ENCODE data around the gene INPP5F. TPM values are rescaled to one million over a fixed set of nuclear protein-coding genes. Genes with fewer than 3 reads are reported as not detected.
"Not testable (repeated sequence)": the region's sequence is repeated elsewhere in the genome, so short reads cannot be mapped to it uniquely, and the experiment has no call there.

INPP5F gene
- total RNA-seq, 1 donor from 2014 or later: 23.3 TPM

DNA sequence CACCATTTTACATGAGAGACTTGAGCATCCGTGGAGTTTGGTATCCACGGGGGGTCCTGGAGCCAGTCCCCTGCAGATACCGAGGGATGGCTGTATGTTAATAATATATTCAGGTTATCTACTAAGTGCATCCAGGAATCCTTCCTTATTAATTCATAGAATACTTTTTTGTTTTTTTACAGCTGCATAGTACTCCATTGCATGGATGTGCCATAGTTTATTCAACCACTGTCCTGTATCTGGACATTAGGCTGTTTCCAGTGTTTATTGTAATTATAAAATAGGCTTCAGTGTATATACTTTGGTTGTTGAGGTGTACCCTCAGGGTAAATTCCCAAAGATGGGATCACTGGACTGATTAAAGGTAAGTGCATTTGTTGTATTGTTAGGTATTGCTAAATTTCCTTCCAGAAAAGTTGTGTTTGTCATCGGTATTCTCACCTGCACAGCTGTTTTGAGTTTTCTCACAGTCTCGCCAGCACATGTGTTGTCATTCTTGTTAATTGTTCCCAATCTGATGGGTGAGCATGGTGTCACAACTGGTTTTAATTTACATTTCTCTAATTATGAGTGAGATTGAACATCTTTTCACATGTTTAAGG is 55.1 kb downstream of the INPP5F start:
- DNase-seq: no peak

DNA sequence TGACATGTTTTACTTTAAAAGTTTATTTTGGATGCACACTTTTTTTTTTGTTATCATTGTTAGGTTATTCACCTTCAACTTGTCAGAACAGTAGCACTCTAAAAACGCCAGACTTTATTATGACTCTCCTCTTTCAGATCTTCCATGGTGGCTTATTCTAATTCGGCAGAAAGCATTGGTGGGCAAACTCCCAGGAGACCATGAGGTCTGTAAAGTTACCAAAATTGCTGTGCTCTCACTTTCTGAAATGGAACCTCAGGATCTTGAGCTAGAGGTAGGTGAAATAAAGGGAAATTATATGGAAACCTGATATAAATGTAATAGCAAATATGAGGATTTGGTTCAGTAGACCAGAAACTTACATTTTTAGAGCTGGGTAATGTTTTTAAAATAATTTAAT is 55.6 kb downstream of the INPP5F start:
- no peak for DNase-seq

DNA sequence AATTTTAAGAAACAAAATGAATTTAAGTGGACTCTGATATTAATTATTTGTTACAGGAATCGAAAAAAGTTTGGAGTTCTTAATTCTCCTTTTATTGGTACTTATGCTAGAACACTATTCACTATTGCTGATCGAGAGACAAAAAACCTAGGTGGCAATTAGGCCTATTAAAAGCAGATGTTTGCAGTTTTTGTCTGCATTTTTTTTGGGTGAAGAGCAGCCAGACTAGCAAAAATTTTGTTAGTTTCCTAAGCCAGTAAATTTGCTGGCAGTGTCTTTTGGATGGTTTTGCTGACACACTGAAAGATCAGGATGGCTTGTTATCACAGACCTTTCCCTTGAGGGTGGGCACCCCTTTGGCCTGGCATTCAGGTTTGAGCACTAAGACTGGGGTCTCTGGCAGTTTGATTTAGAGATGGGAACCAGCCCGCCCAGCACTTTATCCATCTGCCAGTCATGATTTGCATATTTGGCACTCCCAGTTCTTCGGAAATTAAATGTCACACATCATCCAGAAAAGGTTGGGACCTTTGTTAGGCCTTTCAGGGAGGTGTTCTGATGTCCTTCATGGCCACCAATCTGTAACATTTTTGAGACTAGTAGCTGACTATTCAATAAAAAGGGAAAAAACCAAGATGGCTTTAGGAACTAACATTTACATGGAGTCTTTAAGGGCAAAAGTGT is 57.3 kb downstream of the INPP5F start:
- no peak for DNase-seq

DNA sequence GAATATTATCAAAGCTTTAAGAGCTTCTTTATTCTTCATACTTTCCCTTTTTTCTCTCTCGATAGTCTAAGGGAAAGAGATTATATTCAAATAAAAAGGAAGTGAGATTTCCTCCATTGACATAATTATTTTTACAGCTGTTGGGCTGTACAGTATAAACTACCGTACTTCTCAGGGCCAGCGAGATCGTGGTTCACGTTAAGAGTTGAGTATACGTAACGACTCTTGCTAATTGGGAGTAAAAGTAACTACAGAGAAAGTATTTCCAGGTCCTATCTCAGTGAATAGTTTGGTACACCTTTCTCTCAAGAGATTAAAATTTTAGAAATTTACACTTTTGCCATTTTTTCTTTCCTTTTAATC is 57.8 kb downstream of the INPP5F start:
- DNase-seq: no peak

DNA sequence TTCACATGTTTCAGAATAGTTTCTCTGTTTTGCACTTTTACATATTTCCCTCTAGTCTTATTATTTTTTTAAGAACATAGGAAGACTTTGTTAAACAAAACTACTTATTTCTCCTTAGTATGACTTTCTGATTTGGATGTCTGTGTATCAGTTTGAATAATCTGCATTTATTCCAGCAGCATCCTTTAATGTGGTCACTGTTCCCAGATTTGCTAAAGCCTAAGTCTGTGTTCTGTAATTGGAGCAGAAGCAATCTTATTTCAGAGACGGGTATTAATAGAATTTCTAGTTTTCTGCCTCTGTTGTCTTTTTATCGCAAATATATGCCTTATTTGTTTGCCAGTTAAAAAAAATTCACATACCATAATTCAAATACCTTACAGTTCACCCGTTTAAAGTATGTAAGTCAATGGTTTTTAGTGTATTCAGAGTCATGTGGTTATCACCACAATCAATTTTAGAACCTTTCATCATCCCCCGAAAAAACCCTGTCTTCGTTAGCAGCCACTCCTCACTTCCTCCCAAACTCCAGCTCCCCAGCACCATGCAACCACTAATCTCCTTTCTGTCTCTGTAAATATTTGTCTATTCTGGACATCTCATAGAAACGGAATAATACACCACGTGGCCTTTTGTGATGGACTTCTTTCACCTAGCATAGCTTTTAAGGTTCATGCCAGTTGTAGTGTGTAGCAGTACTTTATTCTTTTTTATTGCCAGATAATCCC is 58.7 kb downstream of the INPP5F start:
- DNase-seq: no peak

DNA sequence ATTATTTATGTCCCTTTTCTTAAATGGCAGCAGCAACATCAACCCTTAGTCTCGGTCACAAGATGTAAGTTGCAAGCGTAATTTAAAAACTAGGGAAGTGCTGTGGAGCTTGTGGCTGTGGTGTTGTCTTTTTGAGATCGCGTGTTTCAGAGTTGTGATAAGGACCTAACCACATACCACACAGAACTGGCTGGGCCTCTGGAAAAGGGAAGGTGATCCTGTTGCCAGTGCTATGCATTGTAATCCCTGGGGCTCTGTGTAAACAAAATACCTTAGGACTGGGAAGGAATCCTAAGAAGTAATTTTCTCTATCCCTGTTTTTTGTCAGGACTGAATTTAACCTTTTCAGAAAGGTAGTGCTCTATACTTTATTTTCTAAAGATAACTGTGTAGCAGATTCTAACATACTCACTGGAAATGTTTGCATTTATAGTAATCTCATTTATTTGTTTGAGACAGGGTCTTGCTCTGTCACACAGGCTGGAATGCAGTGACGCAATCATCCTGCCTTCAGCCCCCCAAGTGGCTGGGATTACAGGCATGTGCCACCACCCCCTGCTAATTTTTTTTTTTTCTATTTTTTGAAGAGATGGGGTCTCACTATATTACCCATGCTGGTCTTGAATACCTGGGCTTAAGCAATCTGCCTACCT is 60.4 kb downstream of the INPP5F start:
- no peak for DNase-seq

DNA sequence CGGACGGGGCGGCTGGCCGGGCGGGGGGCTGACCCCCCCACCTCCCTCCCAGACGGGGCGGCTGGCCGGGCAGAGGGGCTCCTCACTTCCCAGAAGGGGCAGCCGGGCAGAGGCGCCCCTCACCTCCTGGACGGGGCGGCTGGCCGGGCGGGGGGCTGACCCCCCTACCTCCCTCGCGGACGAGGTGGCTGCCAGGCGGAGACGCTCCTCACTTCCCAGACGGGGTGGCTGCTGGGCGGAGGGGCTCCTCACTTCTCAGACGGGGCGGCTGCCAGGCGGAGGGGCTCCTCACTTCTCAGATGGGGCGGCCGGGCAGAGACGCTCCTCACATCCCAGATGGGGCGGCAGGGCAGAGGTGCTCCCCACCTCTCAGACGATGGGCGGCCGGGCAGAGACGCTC is 69.3 kb downstream of the INPP5F start:
- DNase-seq: not testable (repeated sequence)

DNA sequence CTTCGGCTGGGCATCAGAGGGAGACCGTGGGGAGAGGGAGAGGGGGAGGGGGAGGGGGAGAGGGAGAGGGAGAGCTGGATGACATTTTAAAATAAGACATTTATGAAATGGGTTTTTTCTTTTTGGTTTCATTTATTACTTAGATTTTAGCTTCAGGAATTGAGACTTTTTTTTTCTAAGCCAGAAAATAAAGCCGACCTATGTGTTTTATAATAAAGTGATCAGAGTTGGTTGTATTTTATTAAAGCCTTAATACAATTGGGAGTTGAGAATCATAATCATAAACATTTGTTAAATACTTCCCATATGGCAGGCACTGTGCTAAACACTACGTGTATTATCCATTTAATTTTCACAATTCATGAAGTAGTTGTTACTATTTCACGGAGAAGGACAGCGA is 70.2 kb downstream of the INPP5F start:
- no peak for DNase-seq

DNA sequence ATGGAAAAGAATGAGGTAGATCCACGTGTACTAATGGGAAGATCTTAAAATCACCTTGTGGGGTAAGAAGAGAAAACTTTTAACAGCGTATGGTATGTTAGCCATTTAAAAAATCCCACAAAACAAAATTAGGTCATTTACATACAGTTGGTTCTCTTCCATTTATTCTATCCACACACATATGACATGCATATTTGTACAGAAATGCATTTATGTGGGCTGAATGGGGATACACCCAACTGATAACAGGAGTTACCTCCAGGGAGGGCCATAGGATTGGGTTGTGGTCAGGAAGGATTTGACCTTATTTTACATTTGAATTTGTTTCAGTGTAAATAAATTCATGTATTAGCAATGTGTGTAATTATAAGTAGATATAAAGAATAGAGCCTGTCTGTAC is 75.3 kb downstream of the INPP5F start:
- DNase-seq: no peak

DNA sequence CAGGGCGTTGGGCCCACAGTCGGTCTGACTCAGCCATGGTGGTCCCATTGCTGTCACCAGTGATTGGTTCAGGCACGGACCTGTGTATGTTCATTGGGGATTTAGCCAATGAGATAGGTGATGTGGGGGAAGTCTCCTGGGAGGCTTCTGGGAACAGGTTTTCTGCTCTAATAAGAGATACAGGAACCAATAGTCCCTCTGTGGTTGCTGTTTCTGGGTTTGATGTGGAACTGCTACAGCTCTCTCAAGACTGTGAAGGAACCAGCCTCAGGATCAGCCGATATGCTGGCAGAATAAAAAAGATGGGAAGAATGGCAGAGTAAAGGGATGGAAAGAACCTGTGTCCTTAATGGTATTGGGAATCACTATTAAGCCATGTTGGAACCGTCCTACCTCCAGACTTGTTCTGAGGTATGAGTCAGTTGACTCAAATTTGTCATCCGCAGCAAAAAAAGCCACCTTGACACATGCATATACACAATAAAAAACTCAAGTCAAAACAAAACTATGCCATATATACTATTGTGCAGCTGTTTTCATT is 76.2 kb downstream of the INPP5F start:
- DNase-seq: no peak

DNA sequence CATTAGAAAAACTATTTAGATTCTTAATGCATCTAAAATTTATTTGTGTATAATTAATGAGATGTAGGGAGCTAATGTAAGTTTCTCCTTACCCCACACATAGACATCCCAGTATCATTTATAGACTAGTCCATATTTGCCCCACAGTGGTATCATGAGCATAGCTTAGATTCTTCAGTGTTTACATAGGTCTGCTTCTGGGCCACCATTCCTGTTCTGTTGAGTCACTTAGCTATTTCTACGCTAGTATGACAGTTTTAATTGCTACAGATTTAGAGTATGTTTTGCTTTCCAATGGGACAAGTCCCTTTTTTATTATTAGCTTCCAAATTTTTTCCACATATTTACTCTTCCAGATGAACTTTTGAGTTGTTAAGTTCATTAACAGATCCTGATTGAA is 77.4 kb downstream of the INPP5F start:
- DNase-seq: no peak

DNA sequence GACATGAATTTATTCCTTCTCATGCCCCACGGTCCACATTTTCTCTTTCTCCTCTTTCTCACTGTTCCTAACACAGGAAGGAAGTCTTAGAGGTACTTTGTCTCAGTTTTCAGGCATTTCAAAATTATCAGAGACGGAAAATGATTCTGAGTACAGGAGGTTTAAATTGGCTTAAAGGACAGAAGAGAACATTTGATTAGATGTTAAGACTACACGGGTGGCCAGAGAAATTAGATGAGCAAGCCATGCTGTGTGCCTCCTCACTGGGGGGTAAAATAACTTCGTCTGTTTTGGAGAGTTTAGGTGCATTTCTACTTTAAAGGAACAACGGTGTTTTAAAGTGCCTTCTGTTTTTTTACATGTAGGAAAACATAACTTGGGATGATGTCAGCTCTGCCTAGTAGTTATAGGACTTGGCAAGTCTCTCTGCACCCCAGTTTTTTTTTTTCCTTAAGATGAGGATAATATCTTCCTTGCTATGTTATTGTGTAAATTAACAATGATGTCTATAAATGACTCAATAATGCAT is 79.9 kb downstream of the INPP5F start:
- DNase-seq: no peak

DNA sequence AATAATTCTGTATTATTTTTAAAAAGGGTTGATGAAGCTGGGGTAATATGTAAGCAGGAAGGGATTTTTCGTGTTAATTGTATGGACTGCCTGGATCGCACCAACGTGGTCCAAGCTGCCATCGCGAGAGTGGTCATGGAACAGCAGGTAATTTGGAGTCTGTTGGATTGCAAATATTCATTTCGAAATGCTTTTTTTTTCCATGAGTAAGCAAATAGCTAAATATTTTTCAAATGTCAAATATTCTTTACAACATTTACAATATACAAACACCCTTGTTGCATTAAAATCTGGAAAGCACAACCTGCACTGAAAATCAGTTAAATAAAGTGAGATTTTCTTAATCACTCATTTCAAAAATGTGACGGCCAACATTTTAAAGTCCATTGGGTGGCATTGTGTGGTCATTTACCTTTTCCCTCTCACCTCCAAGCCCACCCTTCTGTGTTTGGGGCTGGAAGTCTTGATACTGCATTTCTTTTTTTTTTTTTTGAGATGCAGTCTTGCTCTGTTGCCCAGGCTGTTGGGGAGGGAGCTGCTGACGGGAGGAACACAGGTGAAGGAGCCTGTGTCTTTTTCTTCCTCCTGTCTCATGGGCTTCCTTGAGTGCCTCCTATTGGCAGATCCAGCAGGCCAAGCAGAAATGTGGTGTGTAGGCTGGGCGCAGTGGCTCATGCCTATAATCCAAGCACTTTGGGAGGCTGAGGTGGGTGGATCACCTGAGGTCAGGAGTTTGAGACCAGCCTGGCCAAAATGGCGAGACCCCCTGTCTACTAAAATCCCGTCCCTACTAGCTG is 80.7 kb downstream of the INPP5F start:
- DNase-seq: no peak

DNA sequence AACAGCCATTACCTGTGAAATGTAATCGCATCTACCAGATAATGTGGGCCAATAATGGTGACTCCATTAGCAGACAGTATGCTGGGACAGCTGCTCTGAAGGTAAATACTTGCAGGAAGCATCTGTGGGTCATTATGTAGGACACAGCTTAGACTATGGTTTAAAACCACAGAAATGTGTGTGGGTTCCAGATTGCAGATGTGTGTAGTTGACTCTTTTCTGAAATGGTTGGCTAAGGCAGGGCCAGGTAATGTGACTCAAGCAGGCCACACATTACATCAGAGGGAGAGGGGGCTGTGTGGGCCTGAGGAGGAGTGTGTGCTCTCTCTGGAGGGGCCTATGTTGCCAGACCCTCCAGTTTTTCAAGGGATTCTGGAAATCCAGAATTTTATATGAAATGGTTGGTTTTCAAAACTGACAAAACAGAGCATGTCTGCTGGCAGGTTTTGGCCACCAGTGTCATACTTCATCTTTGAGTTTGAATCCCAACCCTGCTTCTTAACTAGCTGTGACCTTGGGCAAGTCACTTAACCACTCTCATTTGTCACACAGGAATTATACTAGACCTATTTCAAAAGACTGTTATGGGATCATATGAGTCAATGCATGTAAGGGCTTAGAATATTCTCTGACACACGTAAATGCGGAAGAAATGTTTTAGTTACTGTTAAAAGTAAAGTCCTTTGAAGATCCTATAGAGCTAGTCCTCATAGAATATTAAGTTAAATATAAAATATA is 82.3 kb downstream of the INPP5F start:
- no peak for DNase-seq

DNA sequence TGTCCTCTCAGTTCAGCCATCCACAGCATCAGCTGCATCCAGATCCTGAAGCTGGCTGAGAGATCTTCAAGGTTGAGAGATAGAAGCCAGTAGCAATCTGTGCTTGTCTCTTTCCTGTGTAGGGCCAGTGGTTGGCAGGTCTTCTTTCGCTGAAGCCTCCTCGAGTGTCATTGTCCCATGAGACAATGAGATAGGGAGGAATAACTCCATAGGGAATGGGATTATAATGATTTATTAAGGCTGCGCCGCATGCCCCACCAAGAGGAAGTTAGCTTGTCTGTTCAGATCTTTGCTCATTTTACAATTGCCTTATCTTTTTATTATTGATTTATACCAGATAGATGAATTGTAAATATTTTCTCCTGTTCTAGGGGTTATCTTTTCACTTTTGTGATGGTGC is 85.3 kb downstream of the INPP5F start:
- no peak for DNase-seq

DNA sequence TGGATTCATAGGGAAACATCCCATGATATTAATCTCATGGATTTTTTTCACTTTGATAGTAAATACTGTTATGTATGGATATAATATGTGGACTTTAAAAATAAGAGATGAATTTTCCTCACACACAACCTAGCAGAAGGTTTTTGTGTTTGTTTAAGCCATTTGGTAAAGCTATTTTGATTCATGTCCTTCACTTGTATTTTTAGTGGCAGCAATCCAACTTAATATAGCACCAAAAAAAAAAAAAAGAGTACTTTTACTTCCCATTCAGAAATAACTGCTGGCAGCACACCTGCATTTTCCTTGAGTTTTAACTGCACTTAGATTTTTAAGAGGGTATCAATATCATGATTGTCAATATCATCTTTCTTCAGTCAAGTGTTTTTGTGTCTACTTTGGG is 86.8 kb downstream of the INPP5F start:
- DNase-seq: no peak

DNA sequence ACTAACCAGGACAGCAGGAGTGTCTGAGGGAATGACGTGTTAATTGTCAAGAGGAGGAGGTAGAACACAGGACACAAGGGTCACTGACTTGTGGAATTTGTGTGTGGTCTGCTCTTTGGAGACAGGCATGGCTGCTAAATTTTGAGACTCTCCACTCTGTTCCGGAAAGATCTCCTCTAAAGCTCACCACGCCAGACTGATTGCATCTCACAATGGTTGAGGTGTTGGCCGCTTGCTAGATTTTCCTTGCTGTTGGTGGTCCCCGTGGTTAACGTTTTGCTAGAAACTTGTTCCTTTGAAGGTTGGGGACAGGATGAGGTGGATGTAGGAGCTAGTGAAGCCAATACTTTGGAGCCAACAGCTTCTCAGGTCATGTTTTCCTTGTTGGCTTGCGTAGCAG is 89.8 kb downstream of the INPP5F start:
- DNase-seq: no peak

DNA sequence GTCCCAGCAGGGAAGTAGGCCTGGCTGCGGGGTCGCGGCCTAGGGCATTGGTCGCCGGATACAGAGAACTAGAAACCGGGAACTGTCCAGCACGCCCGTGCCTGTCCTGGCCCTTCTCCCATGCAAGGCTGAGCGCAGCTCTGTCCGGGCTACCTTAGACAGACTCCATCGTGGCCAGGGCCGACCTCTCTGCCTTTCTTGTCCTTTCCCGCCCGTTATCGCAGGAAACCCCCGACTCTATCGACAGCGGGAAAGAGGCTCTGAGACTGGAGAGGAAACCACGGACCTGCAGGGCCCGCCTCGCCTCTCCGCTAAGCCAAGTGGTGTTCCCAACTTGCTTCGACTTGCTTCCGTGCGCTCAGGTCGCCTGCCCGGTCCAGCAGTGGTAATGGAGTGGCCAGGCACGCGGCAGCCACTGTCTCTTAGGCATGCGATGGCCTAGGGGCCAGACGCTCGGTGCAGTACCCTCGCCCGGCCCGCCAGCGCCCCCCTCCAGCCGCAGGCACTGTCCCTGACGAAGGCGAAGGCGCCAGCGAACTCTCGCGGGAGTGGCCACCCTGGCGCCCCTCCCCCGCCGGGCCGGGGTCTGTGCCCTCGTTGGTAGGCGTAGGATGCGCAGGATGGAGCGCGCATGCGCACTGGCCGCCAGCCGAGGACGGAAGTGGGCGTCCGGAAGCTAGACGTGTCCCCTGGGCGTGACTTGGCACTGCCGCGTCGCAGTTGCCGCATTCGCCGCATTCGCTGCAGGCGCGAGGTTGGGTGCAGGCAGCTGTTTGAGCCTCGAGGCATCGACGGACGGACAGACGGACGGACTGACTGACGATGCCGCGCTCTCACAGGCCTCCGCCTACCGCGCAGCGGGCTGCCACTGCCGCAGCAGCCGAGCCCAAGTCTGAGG is 92.4 kb downstream of the INPP5F start:
- peak; percentile 39 for DNase-seq

DNA sequence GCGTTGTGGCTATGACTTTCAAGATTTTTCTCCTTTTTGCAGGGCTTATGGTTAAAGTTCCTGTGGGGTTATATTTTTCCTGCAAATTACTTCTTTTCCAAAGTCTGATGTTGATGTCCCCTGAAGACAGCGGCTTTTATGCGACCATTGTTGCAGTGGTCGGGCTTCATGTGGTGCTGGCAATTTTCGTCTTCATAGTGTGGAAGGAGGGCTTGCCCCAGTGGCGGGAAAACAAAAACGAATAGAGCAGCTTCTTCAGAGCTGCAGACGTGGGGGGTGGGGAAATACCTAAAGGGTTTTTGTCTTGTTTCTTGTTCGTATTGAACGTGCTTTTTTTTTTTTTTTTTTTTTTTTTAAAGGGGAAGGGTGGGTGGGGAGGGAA is 93.0 kb downstream of the INPP5F start:
- DNase-seq: no peak

DNA sequence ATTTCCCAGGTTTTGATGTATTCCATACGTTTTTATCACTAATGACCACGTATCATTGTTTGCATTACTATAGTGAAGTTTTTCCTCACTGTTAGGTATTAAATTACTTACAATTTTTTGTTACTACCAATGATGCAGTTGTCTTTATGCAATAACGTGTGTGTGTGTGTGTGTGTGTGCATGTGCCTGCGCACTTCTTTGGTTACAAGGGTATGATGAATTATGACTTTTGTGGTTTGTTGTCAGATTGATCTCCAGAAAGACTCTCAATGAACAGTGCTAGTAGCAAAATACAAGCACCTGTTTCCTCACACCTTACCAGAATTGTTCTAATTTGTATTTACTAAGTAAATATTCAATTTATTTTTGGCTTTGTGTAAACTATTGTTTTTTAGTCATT is 95.3 kb downstream of the INPP5F start:
- DNase-seq: no peak

Data from skin of body (tissue), 2 donors.